Mesenchymal stem cell (in vitro differentiated cells and primary cell): Measurements from ENCODE around the gene TAF3.

Experiments
- DNase-seq: peaks from one replicate; pipeline ENCODE4 v3.0.0-alpha.2; 2013
- H2AFZ ChIP-seq: one replicate; pipeline ENCODE4 v1.6.1; 2013; ENCODE audit warnings: low read depth, mild to moderate bottlenecking, control low read depth, inconsistent platforms, low read length, moderate library complexity
- H2AK5ac ChIP-seq: 2 replicates; pipeline ENCODE4 v1.6.1; 2013; ENCODE audit warnings: low read length, moderate library complexity, mild to moderate bottlenecking, inconsistent platforms; ENCODE audit not compliant: severe bottlenecking
- H2BK120ac ChIP-seq: one replicate; pipeline ENCODE4 v1.6.1; 2013; ENCODE audit warnings: low read depth, mild to moderate bottlenecking, inconsistent platforms, low read length, moderate library complexity
- H2BK12ac ChIP-seq, 2 experiments: one replicate each; pipeline ENCODE4 v1.6.1; 2013; ENCODE audit warnings: inconsistent platforms in 2 of 2, low read length in 2 of 2, mild to moderate bottlenecking in 2 of 2, moderate library complexity in 2 of 2, control low read depth in 1 of 2
- H2BK15ac ChIP-seq: one replicate; pipeline ENCODE4 v1.6.1; 2013; ENCODE audit warnings: mild to moderate bottlenecking, low read depth, inconsistent platforms; ENCODE audit not compliant: poor library complexity, severe bottlenecking
- H2BK5ac ChIP-seq: 2 replicates; pipeline ENCODE4 v1.6.1; 2013; ENCODE audit warnings: low read depth, mild to moderate bottlenecking, low read length, control low read depth, inconsistent platforms; ENCODE audit not compliant: poor library complexity, severe bottlenecking
- H3K14ac ChIP-seq, 2 experiments: one replicate each; pipeline ENCODE4 v1.6.1; 2013; ENCODE audit warnings: inconsistent platforms in 2 of 2, low read length in 2 of 2, control low read depth in 1 of 2, mild to moderate bottlenecking in 1 of 2, moderate library complexity in 1 of 2
- H3K18ac ChIP-seq, 2 experiments: one replicate each; pipeline ENCODE4 v1.6.1; 2013; ENCODE audit warnings: inconsistent platforms in 2 of 2, low read length in 2 of 2, control low read depth in 1 of 2, low read depth in 1 of 2, mild to moderate bottlenecking in 1 of 2
- H3K23ac ChIP-seq, 2 experiments: one replicate each; pipeline ENCODE4 v1.6.1; 2013; ENCODE audit warnings: inconsistent platforms in 2 of 2, low read length in 2 of 2, mild to moderate bottlenecking in 2 of 2, moderate library complexity in 2 of 2, control low read depth in 1 of 2
- H3K27ac ChIP-seq: 2 replicates; pipeline ENCODE4 v1.5.1; 2013; ENCODE audit warnings: mild to moderate bottlenecking, moderate library complexity, low read length, control low read depth, inconsistent platforms; ENCODE audit not compliant: poor library complexity, severe bottlenecking
- H3K27me3 ChIP-seq, 2 experiments: 2 replicates each; pipeline versions ENCODE4 v1.6.1 to v1.7.0; 2013; ENCODE audit warnings: low read length in 2 of 2, mild to moderate bottlenecking in 2 of 2, moderate library complexity in 2 of 2, control low read depth in 1 of 2, inconsistent platforms in 1 of 2; ENCODE audit not compliant: control insufficient read depth in 1 of 2, insufficient read depth in 1 of 2
- H3K36me3 ChIP-seq, 2 experiments: 2 replicates each; pipeline versions ENCODE4 v1.6.1 to v1.7.0; 2013; ENCODE audit warnings: low read length in 2 of 2, control low read depth in 1 of 2, inconsistent platforms in 1 of 2, low read depth in 1 of 2, mild to moderate bottlenecking in 1 of 2; ENCODE audit not compliant: insufficient read depth in 2 of 2, control insufficient read depth in 1 of 2
- H3K4ac ChIP-seq, 2 experiments: one replicate each; pipeline ENCODE4 v1.6.1; 2013; ENCODE audit warnings: inconsistent platforms in 2 of 2, low read length in 2 of 2, mild to moderate bottlenecking in 2 of 2, moderate library complexity in 2 of 2, control low read depth in 1 of 2, low read depth in 1 of 2
- H3K4me1 ChIP-seq: 2 replicates; pipeline ENCODE4 v1.6.1; 2013; ENCODE audit warnings: low read depth, low read length, control low read depth; ENCODE audit not compliant: control insufficient read depth, insufficient read depth
- H3K4me2 ChIP-seq: 2 replicates; pipeline ENCODE4 v1.6.1; 2013; ENCODE audit warnings: low read length, mild to moderate bottlenecking, inconsistent platforms; ENCODE audit not compliant: poor library complexity, severe bottlenecking
- H3K4me3 ChIP-seq, 2 experiments: 2 replicates each; pipeline versions ENCODE4 v1.5.1 to v1.7.0; 2013; ENCODE audit warnings: low read length in 2 of 2, mild to moderate bottlenecking in 2 of 2, control low read depth in 1 of 2, low read depth in 1 of 2; ENCODE audit not compliant: insufficient read depth in 1 of 2
- H3K79me1 ChIP-seq: replicated peaks from 2 replicates; pipeline ENCODE4 v1.6.1; 2013; ENCODE audit warnings: mild to moderate bottlenecking, control low read depth, low read length, inconsistent platforms; ENCODE audit not compliant: poor library complexity, severe bottlenecking
- H3K9ac ChIP-seq: 2 replicates; pipeline ENCODE4 v1.7.0; 2013; ENCODE audit warnings: mild to moderate bottlenecking, low read length, moderate library complexity
- H3K9me3 ChIP-seq: 2 replicates; pipeline ENCODE4 v1.7.0; 2013; ENCODE audit warnings: mild to moderate bottlenecking, low read length; ENCODE audit not compliant: control insufficient read depth
- H4K8ac ChIP-seq: one replicate; pipeline ENCODE4 v1.6.1; 2013; ENCODE audit warnings: inconsistent platforms, mild to moderate bottlenecking, low read length, moderate library complexity
- H4K91ac ChIP-seq: one replicate; pipeline ENCODE4 v1.6.1; 2013; ENCODE audit warnings: mild to moderate bottlenecking, low read length, inconsistent platforms
- WGBS: methylation state at CpG from one replicate; pipeline ENCODE4 v1.1.7; 2013; ENCODE audit warnings: mixed read lengths; 5-methylcytosine and 5-hydroxymethylcytosine counted together

The TAF3 gene

GRCh38 chr10:7890781-7891180 is 72.5 kb downstream of the TAF3 start:
- Histone ChIP-seq H4K91ac (no peak overlapping the region), H3K36me3 (no peaks in the 10 kb centered on the region), H4K8ac (no peak overlapping the region), H3K18ac (no peak overlapping the region), H3K27me3 (no peaks in the 10 kb centered on the region), H3K27ac (no peak overlapping the region), H3K4ac (no peak overlapping the region), H2AK5ac (no peak overlapping the region), H3K23ac (no peak overlapping the region), H3K79me1 (peaks cover 21% of the 10 kb centered on the region), H2BK12ac (no peak overlapping the region), H3K4me3 (no peak overlapping the region), H3K14ac (no peak overlapping the region), H2AFZ (no peak overlapping the region), H3K4me2 (no peak overlapping the region), H2BK120ac (no peak overlapping the region), H3K9ac (no peak overlapping the region), H2BK5ac (no peak overlapping the region), H3K9me3 (no peaks in the 10 kb centered on the region), H3K4me1 (peaks cover 2% of the 10 kb centered on the region), H2BK15ac (no peak overlapping the region)
- WGBS, result 99% methylated on average over 5 of the region's 6 CpGs
- no peak for DNase-seq

GRCh38 chr10:7891634-7892033 is 73.3 kb downstream of the TAF3 start:
- Histone ChIP-seq H3K9me3 (no peaks in the 10 kb centered on the region), H3K36me3 (peaks cover 0 to 4% of the 10 kb centered on the region in 2 experiments), H3K27me3 (no peaks in the 10 kb centered on the region), H3K79me1 (peaks cover 26% of the 10 kb centered on the region), H2BK120ac (no peak overlapping the region), H3K4me1 (peaks cover 2% of the 10 kb centered on the region), H4K91ac (no peak overlapping the region), H3K4ac (no peak overlapping the region), H3K14ac (no peak overlapping the region), H3K18ac (no peak overlapping the region), H3K27ac (no peak overlapping the region), H2BK5ac (no peak overlapping the region), H3K4me3 (no peak overlapping the region), H2AK5ac (no peak overlapping the region), H3K9ac (no peak overlapping the region), H2BK12ac (no peak overlapping the region), H2AFZ (no peak overlapping the region), H3K4me2 (no peak overlapping the region), H2BK15ac (no peak overlapping the region), H4K8ac (no peak overlapping the region), H3K23ac (no peak overlapping the region)
- WGBS, result no CpG with 5 or more reads among the region's 1 CpG
- peak; percentile 12 for DNase-seq

- H3K14ac ChIP-seq, result no peak overlapping the region
- H3K27me3 ChIP-seq, result no peaks in the 10 kb centered on the region
- H2AK5ac ChIP-seq, result no peak overlapping the region
- no peak overlapping the region for H3K27ac ChIP-seq
- DNase-seq, result no peak
- H3K9ac ChIP-seq, result no peak overlapping the region
- H3K23ac ChIP-seq, result no peak overlapping the region
- H3K79me1 ChIP-seq, result peaks cover 30% of the 10 kb centered on the region
- H2BK120ac ChIP-seq, result no peak overlapping the region
- H2AFZ ChIP-seq, result no peak overlapping the region
- H3K36me3 ChIP-seq, result peaks cover 4 to 10% of the 10 kb centered on the region in 2 experiments
- H2BK5ac ChIP-seq, result no peak overlapping the region
- H4K91ac ChIP-seq, result no peak overlapping the region
- H3K18ac ChIP-seq, result no peak overlapping the region
- H2BK12ac ChIP-seq, result no peak overlapping the region
- no peak overlapping the region for H3K4me2 ChIP-seq
- H2BK15ac ChIP-seq, result no peak overlapping the region
- no peak overlapping the region for H3K4ac ChIP-seq
- H4K8ac ChIP-seq, result no peak overlapping the region
- peaks cover 2% of the 10 kb centered on the region for H3K4me1 ChIP-seq
- no peak overlapping the region for H3K4me3 ChIP-seq
- no peaks in the 10 kb centered on the region for H3K9me3 ChIP-seq
Measured at GRCh38 chr10:7892146-7892545, 73.8 kb downstream of the TAF3 start.

- H3K27me3 ChIP-seq, result no peaks in the 10 kb centered on the region
- H2AFZ ChIP-seq, result no peak overlapping the region
- H4K8ac ChIP-seq, result no peak overlapping the region
- H4K91ac ChIP-seq, result no peak overlapping the region
- H3K9ac ChIP-seq, result no peak overlapping the region
- H3K18ac ChIP-seq, result no peak overlapping the region
- H3K27ac ChIP-seq, result no peak overlapping the region
- H3K79me1 ChIP-seq, result peaks cover 22% of the 10 kb centered on the region
- no peak overlapping the region for H2BK15ac ChIP-seq
- peaks cover 2% of the 10 kb centered on the region for H3K4me1 ChIP-seq
- peaks cover 4 to 11% of the 10 kb centered on the region in 2 experiments for H3K36me3 ChIP-seq
- no peaks in the 10 kb centered on the region for H3K9me3 ChIP-seq
- no peak overlapping the region for H2BK5ac ChIP-seq
- DNase-seq, result no peak
- WGBS, result 97% methylated on average over 6 of the region's 6 CpGs
- H3K23ac ChIP-seq, result no peak overlapping the region
- no peak overlapping the region for H3K4ac ChIP-seq
- no peak overlapping the region for H3K14ac ChIP-seq
- H2AK5ac ChIP-seq, result no peak overlapping the region
- no peak overlapping the region for H2BK120ac ChIP-seq
- no peak overlapping the region for H2BK12ac ChIP-seq
- no peak overlapping the region for H3K4me2 ChIP-seq
- no peak overlapping the region for H3K4me3 ChIP-seq
Measured at GRCh38 chr10:7895699-7896090, 77.4 kb downstream of the TAF3 start.
